ENCODE results near the gene UNC5CL.

The UNC5CL gene

DNA sequence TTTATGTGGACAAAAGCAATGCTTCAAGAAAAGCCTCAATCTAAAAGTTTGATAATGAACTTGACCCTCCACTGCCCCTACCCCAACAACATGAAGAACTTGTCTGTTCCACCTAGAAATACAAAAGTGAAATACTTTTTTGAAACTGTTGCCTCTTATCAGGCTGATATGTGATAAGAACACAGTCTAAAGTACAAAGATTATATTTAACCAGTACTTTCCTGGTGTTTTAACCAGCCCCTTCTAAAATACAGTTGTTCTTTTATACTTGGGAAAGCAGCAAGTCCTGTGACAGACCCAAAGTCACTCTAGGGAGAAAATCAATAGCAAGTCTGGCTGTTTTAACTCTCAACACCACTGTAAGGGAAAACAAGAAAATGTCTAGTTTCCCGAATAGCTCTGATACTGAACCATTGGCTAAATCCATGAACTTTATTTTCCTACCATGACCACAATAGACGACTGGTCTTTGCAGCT is 26.6 kb upstream of the UNC5CL start:
- TF ChIP-seq TCF12 (IDR thresholded peaks at IDR 0.05; ENCODE audit: low read depth) (no peak), NFIC (IDR thresholded peaks at IDR 0.05) (no peak), ZBTB7A (IDR thresholded peaks at IDR 0.05; ENCODE audit: low read depth) (no peak), FOXM1 (IDR thresholded peaks at IDR 0.05; ENCODE audit: borderline replicate concordance, low read depth) (no peak), EP300 (IDR thresholded peaks at IDR 0.05; ENCODE audit: borderline replicate concordance) (no peak)
- TF ChIP-seq, protein P1, sequence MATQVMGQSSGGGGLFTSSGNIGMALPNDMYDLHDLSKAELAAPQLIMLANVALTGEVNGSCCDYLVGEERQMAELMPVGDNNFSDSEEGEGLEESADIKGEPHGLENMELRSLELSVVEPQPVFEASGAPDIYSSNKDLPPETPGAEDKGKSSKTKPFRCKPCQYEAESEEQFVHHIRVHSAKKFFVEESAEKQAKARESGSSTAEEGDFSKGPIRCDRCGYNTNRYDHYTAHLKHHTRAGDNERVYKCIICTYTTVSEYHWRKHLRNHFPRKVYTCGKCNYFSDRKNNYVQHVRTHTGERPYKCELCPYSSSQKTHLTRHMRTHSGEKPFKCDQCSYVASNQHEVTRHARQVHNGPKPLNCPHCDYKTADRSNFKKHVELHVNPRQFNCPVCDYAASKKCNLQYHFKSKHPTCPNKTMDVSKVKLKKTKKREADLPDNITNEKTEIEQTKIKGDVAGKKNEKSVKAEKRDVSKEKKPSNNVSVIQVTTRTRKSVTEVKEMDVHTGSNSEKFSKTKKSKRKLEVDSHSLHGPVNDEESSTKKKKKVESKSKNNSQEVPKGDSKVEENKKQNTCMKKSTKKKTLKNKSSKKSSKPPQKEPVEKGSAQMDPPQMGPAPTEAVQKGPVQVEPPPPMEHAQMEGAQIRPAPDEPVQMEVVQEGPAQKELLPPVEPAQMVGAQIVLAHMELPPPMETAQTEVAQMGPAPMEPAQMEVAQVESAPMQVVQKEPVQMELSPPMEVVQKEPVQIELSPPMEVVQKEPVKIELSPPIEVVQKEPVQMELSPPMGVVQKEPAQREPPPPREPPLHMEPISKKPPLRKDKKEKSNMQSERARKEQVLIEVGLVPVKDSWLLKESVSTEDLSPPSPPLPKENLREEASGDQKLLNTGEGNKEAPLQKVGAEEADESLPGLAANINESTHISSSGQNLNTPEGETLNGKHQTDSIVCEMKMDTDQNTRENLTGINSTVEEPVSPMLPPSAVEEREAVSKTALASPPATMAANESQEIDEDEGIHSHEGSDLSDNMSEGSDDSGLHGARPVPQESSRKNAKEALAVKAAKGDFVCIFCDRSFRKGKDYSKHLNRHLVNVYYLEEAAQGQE (IDR thresholded peaks at IDR 0.05; ENCODE audit: low read depth): no peak
- TF ChIP-seq, protein P2, sequence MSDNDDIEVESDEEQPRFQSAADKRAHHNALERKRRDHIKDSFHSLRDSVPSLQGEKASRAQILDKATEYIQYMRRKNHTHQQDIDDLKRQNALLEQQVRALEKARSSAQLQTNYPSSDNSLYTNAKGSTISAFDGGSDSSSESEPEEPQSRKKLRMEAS (IDR thresholded peaks at IDR 0.05): no peak

- TF ChIP-seq FOXM1 (IDR thresholded peaks at IDR 0.05; ENCODE audit: borderline replicate concordance, low read depth) (no peak), NFIC (IDR thresholded peaks at IDR 0.05) (no peak), YY1 (IDR thresholded peaks at IDR 0.05; ENCODE audit: low read depth) (no peak), EGR1 (IDR thresholded peaks at IDR 0.05) (no peak), ZBTB7A (IDR thresholded peaks at IDR 0.05; ENCODE audit: low read depth) (no peak), RAD21 (IDR thresholded peaks at IDR 0.05; ENCODE audit: low read depth) (no peak), CREB1 (IDR thresholded peaks at IDR 0.05; ENCODE audit: low read depth) (no peak), TCF12 (IDR thresholded peaks at IDR 0.05; ENCODE audit: low read depth) (no peak), TEAD4 (IDR thresholded peaks at IDR 0.05) (no peak), TAF1 (IDR thresholded peaks at IDR 0.05; ENCODE audit: low read depth) (no peak), CEBPB (IDR thresholded peaks at IDR 0.05) (no peak)
- TF ChIP-seq, protein P3, sequence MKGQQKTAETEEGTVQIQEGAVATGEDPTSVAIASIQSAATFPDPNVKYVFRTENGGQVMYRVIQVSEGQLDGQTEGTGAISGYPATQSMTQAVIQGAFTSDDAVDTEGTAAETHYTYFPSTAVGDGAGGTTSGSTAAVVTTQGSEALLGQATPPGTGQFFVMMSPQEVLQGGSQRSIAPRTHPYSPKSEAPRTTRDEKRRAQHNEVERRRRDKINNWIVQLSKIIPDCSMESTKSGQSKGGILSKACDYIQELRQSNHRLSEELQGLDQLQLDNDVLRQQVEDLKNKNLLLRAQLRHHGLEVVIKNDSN (IDR thresholded peaks at IDR 0.05): no peak
- TF ChIP-seq, protein P2 (IDR thresholded peaks at IDR 0.05): no peak
- TF ChIP-seq, protein P1 (IDR thresholded peaks at IDR 0.05; ENCODE audit: low read depth): no peak
Measured at GRCh38 chr6:41064841-41065240, 25.8 kb upstream of the UNC5CL start.

DNA sequence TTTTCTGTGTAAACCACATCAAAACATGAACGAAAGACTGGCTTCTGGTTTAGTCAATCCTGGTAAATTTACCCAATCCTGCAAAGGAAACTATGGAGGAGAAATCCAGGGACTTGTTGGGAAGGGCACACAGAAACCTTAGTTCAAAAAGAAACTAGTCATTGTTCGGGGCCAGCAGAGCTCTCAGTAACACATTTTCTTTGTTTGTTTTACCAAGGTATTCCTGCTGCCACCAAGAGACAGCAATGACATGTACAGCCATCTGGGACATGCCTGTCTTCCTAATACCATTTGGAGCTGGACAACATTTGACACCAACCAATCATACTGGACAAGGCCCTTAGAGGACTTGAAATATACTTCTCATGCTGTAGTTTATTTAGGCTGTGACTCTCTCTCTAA is 24.9 kb upstream of the UNC5CL start:
- no peak for TF ChIP-seq NFIC (IDR thresholded peaks at IDR 0.05)

DNA sequence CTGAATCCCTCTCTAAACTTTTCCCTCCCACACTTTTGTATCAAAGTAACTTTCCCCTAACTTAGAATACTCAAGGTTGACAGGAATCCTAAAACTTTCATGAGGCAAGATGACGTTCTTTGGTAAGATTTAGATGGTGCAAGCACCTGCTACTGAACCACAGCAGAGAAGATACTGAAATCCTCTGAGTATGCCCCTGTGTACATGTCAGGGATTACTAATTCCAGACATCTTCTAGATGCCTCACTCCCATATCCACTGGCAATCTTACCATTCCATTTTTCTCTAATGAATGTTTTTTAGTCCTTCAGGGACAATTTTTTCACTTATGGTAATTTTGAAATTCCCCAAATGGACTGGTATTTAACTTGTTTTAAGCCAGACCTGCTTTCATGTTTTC is 23.0 kb upstream of the UNC5CL start:
- TF ChIP-seq TCF12 (IDR thresholded peaks at IDR 0.05; ENCODE audit: low read depth) (no peak), ZBTB7A (IDR thresholded peaks at IDR 0.05; ENCODE audit: low read depth) (no peak), RAD21 (IDR thresholded peaks at IDR 0.05; ENCODE audit: low read depth) (no peak), CEBPB (IDR thresholded peaks at IDR 0.05) (no peak), TEAD4 (IDR thresholded peaks at IDR 0.05) (no peak), EGR1 (IDR thresholded peaks at IDR 0.05) (no peak), TAF1 (IDR thresholded peaks at IDR 0.05; ENCODE audit: low read depth) (no peak)
- TF ChIP-seq, protein P2 (IDR thresholded peaks at IDR 0.05): no peak
- TF ChIP-seq, protein P3 (IDR thresholded peaks at IDR 0.05): no peak

DNA sequence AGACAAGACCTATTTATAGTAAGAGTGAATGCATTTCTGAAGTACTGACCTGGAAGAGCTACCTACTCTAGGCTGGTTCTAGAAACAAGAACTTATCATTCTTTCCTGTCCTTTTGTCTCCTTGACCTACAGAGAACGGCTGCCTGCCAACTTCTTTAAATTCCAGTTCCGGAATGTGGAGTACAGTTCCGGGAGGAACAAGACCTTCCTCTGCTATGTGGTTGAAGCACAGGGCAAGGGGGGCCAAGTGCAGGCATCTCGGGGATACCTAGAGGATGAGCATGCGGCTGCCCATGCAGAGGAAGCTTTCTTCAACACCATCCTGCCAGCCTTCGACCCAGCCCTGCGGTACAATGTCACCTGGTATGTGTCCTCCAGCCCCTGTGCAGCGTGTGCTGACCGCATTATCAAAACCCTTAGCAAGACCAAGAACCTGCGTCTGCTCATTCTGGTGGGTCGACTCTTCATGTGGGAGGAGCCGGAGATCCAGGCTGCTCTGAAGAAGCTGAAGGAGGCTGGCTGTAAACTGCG is 22.2 kb upstream of the UNC5CL start:
- TF ChIP-seq EP300 (IDR thresholded peaks at IDR 0.05; ENCODE audit: borderline replicate concordance) (no peak), CREB1 (IDR thresholded peaks at IDR 0.05; ENCODE audit: low read depth) (no peak), ZBTB7A (IDR thresholded peaks at IDR 0.05; ENCODE audit: low read depth) (no peak), CEBPB (IDR thresholded peaks at IDR 0.05) (no peak), TAF1 (IDR thresholded peaks at IDR 0.05; ENCODE audit: low read depth) (no peak), RAD21 (IDR thresholded peaks at IDR 0.05; ENCODE audit: low read depth) (no peak), YY1 (IDR thresholded peaks at IDR 0.05; ENCODE audit: low read depth) (no peak), FOXM1 (IDR thresholded peaks at IDR 0.05; ENCODE audit: borderline replicate concordance, low read depth) (no peak), NFIC (IDR thresholded peaks at IDR 0.05) (no peak), TEAD4 (IDR thresholded peaks at IDR 0.05) (no peak), TCF12 (IDR thresholded peaks at IDR 0.05; ENCODE audit: low read depth) (no peak), EGR1 (IDR thresholded peaks at IDR 0.05) (no peak)
- TF ChIP-seq, protein P2 (IDR thresholded peaks at IDR 0.05): no peak
- TF ChIP-seq, protein P1 (IDR thresholded peaks at IDR 0.05; ENCODE audit: low read depth): no peak
- TF ChIP-seq, protein P3 (IDR thresholded peaks at IDR 0.05): no peak
